Measurements from ENCODE around the gene NRG2. TPM values are rescaled to one million over a fixed set of nuclear protein-coding genes. Genes with fewer than 3 reads are reported as not detected.

NRG2 gene
- total RNA-seq, 1 donor from 2014 or later = 2.0 TPM

DNA sequence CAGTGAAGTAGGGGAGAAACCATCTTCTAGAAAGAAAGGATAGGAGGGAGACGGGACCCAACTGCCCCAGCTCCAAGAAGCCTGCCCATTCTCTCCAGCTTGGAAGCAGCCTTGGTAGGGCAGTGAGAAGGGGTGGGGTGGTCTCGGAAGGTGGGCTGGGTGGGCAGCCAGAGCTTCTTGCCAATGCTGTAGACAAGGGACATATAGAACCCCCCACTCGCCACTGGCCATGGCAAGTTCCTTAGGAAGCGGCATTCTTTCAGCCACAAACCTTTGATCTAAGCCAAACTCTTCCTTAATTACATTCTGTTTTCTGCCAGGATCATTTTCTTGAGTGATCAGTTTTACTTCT lies 157.3 kb downstream of the NRG2 start:
- Mint-ChIP-seq H3K9me3 (no peaks in the 10 kb centered on the region), H3K4me3 (no peak overlapping the region), H3K27me3 (ENCODE audit: low read depth) (peaks cover 53% of the 10 kb centered on the region), H3K27ac (no peak overlapping the region), H3K36me3 (no peaks in the 10 kb centered on the region), H3K4me1 (peaks cover 9% of the 10 kb centered on the region)
- DNase-seq (ENCODE audit: low spot score in 2 of 2, unreplicated experiment in 2 of 2) = no peak
- TF ChIP-seq, protein P1, sequence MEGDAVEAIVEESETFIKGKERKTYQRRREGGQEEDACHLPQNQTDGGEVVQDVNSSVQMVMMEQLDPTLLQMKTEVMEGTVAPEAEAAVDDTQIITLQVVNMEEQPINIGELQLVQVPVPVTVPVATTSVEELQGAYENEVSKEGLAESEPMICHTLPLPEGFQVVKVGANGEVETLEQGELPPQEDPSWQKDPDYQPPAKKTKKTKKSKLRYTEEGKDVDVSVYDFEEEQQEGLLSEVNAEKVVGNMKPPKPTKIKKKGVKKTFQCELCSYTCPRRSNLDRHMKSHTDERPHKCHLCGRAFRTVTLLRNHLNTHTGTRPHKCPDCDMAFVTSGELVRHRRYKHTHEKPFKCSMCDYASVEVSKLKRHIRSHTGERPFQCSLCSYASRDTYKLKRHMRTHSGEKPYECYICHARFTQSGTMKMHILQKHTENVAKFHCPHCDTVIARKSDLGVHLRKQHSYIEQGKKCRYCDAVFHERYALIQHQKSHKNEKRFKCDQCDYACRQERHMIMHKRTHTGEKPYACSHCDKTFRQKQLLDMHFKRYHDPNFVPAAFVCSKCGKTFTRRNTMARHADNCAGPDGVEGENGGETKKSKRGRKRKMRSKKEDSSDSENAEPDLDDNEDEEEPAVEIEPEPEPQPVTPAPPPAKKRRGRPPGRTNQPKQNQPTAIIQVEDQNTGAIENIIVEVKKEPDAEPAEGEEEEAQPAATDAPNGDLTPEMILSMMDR (IDR thresholded peaks at IDR 0.05; ENCODE audit: unreplicated experiment) = no peak

DNA sequence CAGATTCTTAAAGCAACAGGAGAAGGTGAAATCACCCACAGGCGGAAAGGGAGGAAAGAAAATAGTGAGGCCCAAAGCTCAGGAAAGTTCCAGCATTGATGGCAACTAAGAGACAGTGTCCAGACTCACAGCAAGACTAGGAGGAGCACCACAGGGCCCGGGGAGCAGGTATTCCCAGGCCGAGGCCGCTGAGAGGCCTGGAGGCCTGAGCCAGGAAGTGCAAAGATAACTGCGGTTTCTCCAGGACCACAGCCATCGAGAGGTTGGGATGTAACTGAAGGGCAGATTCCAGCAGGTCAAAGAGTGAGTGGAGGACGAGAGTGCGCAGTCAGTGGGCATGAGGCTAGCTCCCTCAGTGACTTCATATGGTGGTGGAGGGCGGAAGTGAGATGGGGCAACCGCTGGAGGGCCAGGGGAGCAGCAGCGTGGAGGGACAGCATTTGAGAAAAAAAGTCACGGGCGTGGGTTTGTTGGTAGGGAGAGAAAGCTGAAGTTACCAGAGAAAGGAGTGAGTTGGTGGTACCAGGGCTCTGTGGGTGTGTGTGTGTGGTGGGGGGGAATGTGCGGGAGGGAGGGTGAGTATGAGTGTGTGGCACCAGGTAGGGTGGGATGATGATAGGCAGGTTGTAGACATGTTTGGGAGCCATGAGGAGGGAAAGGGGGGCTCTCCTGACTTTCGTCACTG lies 157.8 kb downstream of the NRG2 start:
- TF ChIP-seq, protein P1 (IDR thresholded peaks at IDR 0.05; ENCODE audit: unreplicated experiment) = no peak
- Mint-ChIP-seq H3K4me3 (no peak overlapping the region), H3K27me3 (ENCODE audit: low read depth) (peaks cover 48% of the 10 kb centered on the region), H3K9me3 (no peaks in the 10 kb centered on the region), H3K36me3 (no peaks in the 10 kb centered on the region), H3K27ac (no peak overlapping the region), H3K4me1 (peaks cover 15% of the 10 kb centered on the region)
- DNase-seq (ENCODE audit: low spot score in 2 of 2, unreplicated experiment in 2 of 2) = no peak

DNA sequence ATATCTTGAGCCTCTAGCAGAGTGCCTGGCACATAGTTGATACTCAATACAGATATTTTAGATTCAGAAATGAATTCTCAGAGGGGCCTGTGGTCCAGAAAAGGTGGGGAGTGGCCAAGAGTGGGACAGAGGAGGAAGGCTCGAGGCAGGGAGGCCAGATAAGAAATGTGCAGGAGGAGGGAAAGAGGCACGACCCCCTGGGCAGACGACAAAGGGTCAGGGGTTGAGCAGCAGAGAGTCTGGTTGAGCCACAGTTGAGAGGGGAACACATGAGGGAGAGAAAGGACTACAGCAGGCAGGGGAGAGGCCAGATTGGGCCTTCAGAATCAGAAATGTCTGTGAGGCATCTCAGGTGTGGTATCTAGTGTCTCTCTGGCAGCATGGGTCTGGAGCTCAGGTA lies 158.4 kb downstream of the NRG2 start:
- Mint-ChIP-seq H3K4me3 (no peak overlapping the region), H3K9me3 (no peaks in the 10 kb centered on the region), H3K27ac (no peak overlapping the region), H3K4me1 (peaks cover 20% of the 10 kb centered on the region), H3K36me3 (no peaks in the 10 kb centered on the region), H3K27me3 (ENCODE audit: low read depth) (peaks cover 43% of the 10 kb centered on the region)
- no peak for DNase-seq (ENCODE audit: low spot score in 2 of 2, unreplicated experiment in 2 of 2)
- TF ChIP-seq, protein P1 (IDR thresholded peaks at IDR 0.05; ENCODE audit: unreplicated experiment) = no peak

DNA sequence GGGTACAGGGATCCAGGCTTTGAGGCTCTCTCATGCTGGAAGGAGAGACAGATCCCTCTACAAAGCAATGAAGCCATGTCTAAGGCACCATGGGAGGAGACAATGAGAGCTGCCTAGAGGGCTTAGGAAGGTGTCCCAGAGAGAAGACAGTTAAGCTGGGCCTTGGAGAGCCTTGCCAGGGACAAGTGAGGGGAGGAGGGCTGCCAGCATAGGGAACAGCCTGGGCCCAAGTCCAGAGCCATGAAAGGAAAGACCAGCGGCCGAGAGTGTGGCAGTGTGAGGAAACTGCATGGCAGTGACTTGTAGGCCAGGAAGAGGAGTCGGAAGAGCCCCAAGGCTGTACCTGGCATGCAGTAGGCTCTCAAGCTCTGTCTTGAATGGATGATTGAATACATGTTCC lies 159.0 kb downstream of the NRG2 start:
- Mint-ChIP-seq H3K36me3 (no peaks in the 10 kb centered on the region), H3K27me3 (ENCODE audit: low read depth) (peaks cover 37% of the 10 kb centered on the region), H3K9me3 (no peaks in the 10 kb centered on the region), H3K4me1 (peaks cover 26% of the 10 kb centered on the region), H3K27ac (no peak overlapping the region), H3K4me3 (no peak overlapping the region)
- no peak for DNase-seq (ENCODE audit: low spot score in 2 of 2, unreplicated experiment in 2 of 2)
- TF ChIP-seq, protein P1 (IDR thresholded peaks at IDR 0.05; ENCODE audit: unreplicated experiment) = no peak

DNA sequence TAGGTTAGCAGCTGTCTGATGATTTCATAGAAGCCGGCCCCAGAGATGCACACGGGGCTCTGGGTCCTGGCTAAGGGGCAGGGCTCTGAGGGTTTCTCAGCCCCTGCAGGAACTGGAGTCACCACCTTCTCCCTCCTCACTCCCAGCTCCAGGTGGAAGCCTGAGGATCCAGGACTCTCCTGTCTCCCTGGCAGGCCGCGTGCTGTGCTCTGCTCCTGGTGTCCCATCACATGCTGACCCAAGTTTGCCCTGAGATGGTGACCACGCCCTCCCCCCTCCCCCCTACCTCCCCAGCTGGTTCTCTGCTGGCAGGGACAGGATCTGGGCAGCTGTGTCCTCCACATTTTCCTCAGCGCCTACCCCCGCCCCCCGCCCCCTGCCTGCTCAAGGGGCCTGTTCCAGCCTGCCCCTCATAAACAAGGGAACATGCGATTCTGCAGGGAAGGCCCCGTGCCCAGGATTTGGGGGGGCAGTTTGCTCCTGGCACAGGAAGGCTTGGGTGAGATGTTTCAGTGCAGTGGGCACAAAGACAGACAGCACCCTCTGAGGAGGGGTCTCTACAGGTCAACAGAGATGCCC lies 160.0 kb downstream of the NRG2 start:
- TF ChIP-seq, protein P1 (IDR thresholded peaks at IDR 0.05; ENCODE audit: unreplicated experiment) = no peak
- Mint-ChIP-seq H3K36me3 (no peaks in the 10 kb centered on the region), H3K9me3 (no peaks in the 10 kb centered on the region), H3K27me3 (ENCODE audit: low read depth) (peaks cover 28% of the 10 kb centered on the region), H3K4me1 (peaks cover 29% of the 10 kb centered on the region), H3K27ac (peak overlapping the region; percentile 8), H3K4me3 (no peak overlapping the region)
- DNase-seq (ENCODE audit: low spot score in 2 of 2, unreplicated experiment in 2 of 2) = no peak

Data from mesothelial cell of epicardium (in vitro differentiated cells).